ENCODE measurements around the gene FUT3.
"Not testable (repeated sequence)": the region's sequence is repeated elsewhere in the genome, so short reads cannot be mapped to it uniquely, and the experiment has no call there.

FUT3 gene

DNA sequence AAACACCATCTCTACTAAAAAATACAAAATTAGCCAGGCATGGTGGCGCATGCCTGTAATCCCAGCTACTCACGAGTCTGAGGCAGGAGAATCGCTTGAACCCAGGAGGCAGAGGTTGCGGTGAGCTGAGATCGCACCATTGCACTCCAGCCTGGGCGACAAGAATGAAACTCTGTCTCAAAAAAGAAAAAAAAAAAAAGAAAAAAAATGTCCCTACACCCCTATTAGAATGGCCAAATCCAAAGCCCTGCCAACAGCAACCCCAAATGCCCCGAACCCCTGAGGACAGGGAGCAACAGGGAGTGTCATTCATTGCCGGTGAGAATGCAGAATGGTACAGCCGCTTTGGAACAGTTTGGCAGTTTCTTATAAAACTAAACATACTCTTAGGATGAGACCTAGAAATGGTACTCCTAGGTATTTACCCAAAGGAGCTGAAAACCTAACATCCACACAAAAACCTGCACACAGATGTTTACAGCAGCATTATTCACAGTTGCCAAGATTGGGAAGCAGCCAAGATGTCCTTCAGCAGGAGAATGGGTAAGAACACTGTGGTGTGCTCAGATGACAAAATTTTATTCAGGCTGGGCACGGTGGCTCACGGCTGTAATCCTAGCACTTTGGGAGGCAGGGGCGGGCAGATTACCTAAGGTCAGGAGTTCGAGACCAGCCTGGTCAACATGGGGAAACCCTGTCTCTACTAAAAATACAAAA is 32.1 kb upstream of the FUT3 start:
- not testable (repeated sequence) for H3K4me1 ChIP-seq (ENCODE audit: low read length); H3K9me3 ChIP-seq (ENCODE audit: insufficient read depth, low read length); H3K36me3 ChIP-seq (replicated peaks; ENCODE audit: low read depth, low read length); H4K20me1 ChIP-seq (ENCODE audit: insufficient read depth, low read length); H3K27ac ChIP-seq (ENCODE audit: low read length); H3K4me3 ChIP-seq (ENCODE audit: low read length); H3K4me2 ChIP-seq (ENCODE audit: low read length); H3K9ac ChIP-seq (ENCODE audit: low read length); H3K79me2 ChIP-seq (ENCODE audit: low read length); H2AFZ ChIP-seq (ENCODE audit: low read depth, low read length)
- H3K27me3 ChIP-seq (ENCODE audit: low read depth, low read length) = peaks cover 16% of the 10 kb centered on the region

- Histone ChIP-seq H3K9ac (ENCODE audit: low read length) (no peak overlapping the region), H3K9me3 (ENCODE audit: insufficient read depth, low read length) (no peaks in the 10 kb centered on the region), H3K36me3 (replicated peaks; ENCODE audit: low read depth, low read length) (no peaks in the 10 kb centered on the region), H3K4me2 (ENCODE audit: low read length) (no peak overlapping the region), H3K4me3 (ENCODE audit: low read length) (no peak overlapping the region), H3K4me1 (ENCODE audit: low read length) (peaks cover 5% of the 10 kb centered on the region; the same call in 1 of the 2 replicates), H3K27me3 (ENCODE audit: low read depth, low read length) (peaks cover 16% of the 10 kb centered on the region), H3K27ac (ENCODE audit: low read length) (no peak overlapping the region), H3K79me2 (ENCODE audit: low read length) (no peaks in the 10 kb centered on the region), H2AFZ (ENCODE audit: low read depth, low read length) (no peak overlapping the region), H4K20me1 (ENCODE audit: insufficient read depth, low read length) (no peaks in the 10 kb centered on the region)
- TF ChIP-seq CTCF (IDR thresholded peaks at IDR 0.05; ENCODE audit: low read depth, low read length) (no peak), EZH2phosphoT487 (IDR thresholded peaks at IDR 0.05; ENCODE audit: low read depth) (no peak)
Measured at GRCh38 chr19:5882421-5882968, 31.2 kb upstream of the FUT3 start.

GRCh38 chr19:5881543-5882299 is 30.5 kb upstream of the FUT3 start:
- Histone ChIP-seq H3K36me3 (replicated peaks; ENCODE audit: low read depth, low read length) (no peaks in the 10 kb centered on the region), H3K9me3 (ENCODE audit: insufficient read depth, low read length) (no peaks in the 10 kb centered on the region), H3K79me2 (ENCODE audit: low read length) (no peaks in the 10 kb centered on the region), H2AFZ (ENCODE audit: low read depth, low read length) (no peak overlapping the region), H3K4me3 (ENCODE audit: low read length) (no peak overlapping the region), H3K4me2 (ENCODE audit: low read length) (no peak overlapping the region), H4K20me1 (ENCODE audit: insufficient read depth, low read length) (no peaks in the 10 kb centered on the region), H3K27ac (ENCODE audit: low read length) (no peak overlapping the region), H3K4me1 (ENCODE audit: low read length) (peaks cover 5% of the 10 kb centered on the region; the same call in 1 of the 2 replicates), H3K9ac (ENCODE audit: low read length) (no peak overlapping the region), H3K27me3 (ENCODE audit: low read depth, low read length) (peaks cover 16% of the 10 kb centered on the region)
- TF ChIP-seq EZH2phosphoT487 (IDR thresholded peaks at IDR 0.05; ENCODE audit: low read depth) (no peak), CTCF (IDR thresholded peaks at IDR 0.05; ENCODE audit: low read depth, low read length) (no peak)

DNA sequence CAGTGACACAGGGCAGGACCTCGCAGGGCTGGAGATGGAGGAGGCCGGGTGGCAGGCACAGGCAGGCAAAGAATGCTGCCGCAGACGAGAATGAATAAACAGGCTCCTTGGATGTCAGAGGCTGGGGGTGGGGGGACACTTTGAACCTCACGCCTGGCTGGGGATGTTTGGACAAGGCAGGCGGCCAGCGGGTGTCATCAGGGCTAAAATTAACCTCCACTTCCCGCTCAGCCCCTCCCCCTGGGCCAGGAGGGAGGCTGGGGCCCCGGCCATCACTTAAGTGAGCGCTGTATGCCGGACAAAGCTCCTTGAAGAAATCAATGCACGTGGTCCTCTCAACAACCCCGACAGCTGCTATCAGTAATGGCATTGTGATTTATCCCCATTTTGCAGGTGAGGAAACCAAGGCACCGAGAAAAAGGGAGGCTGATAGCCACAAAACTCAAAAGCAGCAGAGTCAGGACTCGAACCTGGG is 29.4 kb upstream of the FUT3 start:
- Histone ChIP-seq H3K9ac (ENCODE audit: low read length) (no peak overlapping the region), H3K27me3 (ENCODE audit: low read depth, low read length) (peaks cover 16% of the 10 kb centered on the region), H3K79me2 (ENCODE audit: low read length) (no peaks in the 10 kb centered on the region), H3K27ac (ENCODE audit: low read length) (no peak overlapping the region), H3K4me2 (ENCODE audit: low read length) (no peak overlapping the region), H3K36me3 (replicated peaks; ENCODE audit: low read depth, low read length) (no peaks in the 10 kb centered on the region), H4K20me1 (ENCODE audit: insufficient read depth, low read length) (no peaks in the 10 kb centered on the region), H3K9me3 (ENCODE audit: insufficient read depth, low read length) (no peaks in the 10 kb centered on the region), H3K4me3 (ENCODE audit: low read length) (no peak overlapping the region), H2AFZ (ENCODE audit: low read depth, low read length) (no peak overlapping the region), H3K4me1 (ENCODE audit: low read length) (peaks cover 5% of the 10 kb centered on the region; the same call in 1 of the 2 replicates)
- TF ChIP-seq EZH2phosphoT487 (IDR thresholded peaks at IDR 0.05; ENCODE audit: low read depth) (no peak), CTCF (IDR thresholded peaks at IDR 0.05; ENCODE audit: low read depth, low read length) (no peak)

Data from OCI-LY3 (cell line).